Colonic mucosa (tissue), 4 donors: ENCODE results near the gene PPP2R5E. TPM values are rescaled to one million over a fixed set of nuclear protein-coding genes. Genes with fewer than 3 reads are reported as not detected.

Source experiments
- DNase-seq: peaks from one replicate; pipeline ENCODE4 v3.0.0-alpha.2; 2020
- H3K27ac ChIP-seq: fragments of 200-600 bp; one replicate; pipeline ENCODE4 v1.8.0; 2021
- H3K27me3 ChIP-seq: fragments of 200-600 bp; one replicate; pipeline ENCODE4 v1.8.0; 2021
- H3K36me3 ChIP-seq: fragments of 200-600 bp; one replicate; pipeline ENCODE4 v1.8.0; 2021
- H3K4me1 ChIP-seq: fragments of 200-600 bp; one replicate; pipeline ENCODE4 v1.8.0; 2021; ENCODE audit warnings: mild to moderate bottlenecking
- H3K4me3 ChIP-seq: fragments of 200-600 bp; one replicate; pipeline ENCODE4 v1.8.0; 2021
- H3K9ac ChIP-seq, 2 donors: one replicate each; pipeline ENCODE4 v1.7.0; 2013; ENCODE audit warnings: control low read depth in 2 of 2, low read depth in 2 of 2, low read length in 2 of 2
- H3K9me3 ChIP-seq: fragments of 200-600 bp; one replicate; pipeline ENCODE4 v1.8.0; 2021
- intact Hi-C: fragments of 100-400 bp; cut with DNase I; formaldehyde crosslinking; loops from one replicate; pipeline ENCODE4 v1.14.1; 2022
- total RNA-seq, 2 donors: library from RNA; stranded (reverse); fragmentation: NEBNext Ultra II Directional in 1 of 2; extraction: Animal tissue kit (Norgen Biotek cat#: 25700) in 1 of 2; gene quantifications; one replicate each; pipeline ENCODE4 v1.2.1, GENCODE V29; 2021
- TF ChIP-seq, protein P1 (sequence below): fragments of 200-600 bp; IDR thresholded peaks from one replicate; pipeline ENCODE4 v1.8.0; 2022; ENCODE audit warnings: antibody characterized with exemption, mild to moderate bottlenecking
- donor health status: healthy.
- donor health status: DM: no; HTN: no; CAD: no.
- donor health status: DM: no; HTN: no; CAD: no.

The PPP2R5E gene
- total RNA-seq, 2 donors from 2014 or later, result 58.0 to 62.7 TPM

DNA sequence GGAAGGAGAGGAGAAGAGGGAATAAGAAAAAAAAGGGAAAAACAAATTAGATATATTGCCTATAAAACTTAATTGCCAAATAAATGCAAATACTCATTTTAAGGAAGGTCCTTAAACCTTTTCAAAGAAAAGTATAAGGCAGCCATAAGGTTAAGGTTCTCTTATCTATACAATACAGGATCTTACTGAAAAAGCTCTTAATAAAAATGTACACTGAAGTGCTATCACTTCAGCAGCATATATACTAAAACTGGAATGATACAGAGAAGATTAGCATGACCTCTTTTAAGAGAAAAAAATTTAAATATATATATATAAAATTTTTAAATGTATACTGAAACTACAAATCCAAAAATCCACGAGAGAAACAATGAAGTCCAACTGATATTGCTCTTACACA, 65.6 kb downstream of the PPP2R5E start:
- no peak overlapping the region for H3K9ac ChIP-seq
- no peaks in the 10 kb centered on the region for H3K9me3 ChIP-seq
- H3K27ac ChIP-seq, result no peak overlapping the region
- no peaks in the 10 kb centered on the region for H3K27me3 ChIP-seq
- H3K4me3 ChIP-seq, result no peak overlapping the region
- H3K4me1 ChIP-seq, result peaks cover 3% of the 10 kb centered on the region
- TF ChIP-seq, protein P1, sequence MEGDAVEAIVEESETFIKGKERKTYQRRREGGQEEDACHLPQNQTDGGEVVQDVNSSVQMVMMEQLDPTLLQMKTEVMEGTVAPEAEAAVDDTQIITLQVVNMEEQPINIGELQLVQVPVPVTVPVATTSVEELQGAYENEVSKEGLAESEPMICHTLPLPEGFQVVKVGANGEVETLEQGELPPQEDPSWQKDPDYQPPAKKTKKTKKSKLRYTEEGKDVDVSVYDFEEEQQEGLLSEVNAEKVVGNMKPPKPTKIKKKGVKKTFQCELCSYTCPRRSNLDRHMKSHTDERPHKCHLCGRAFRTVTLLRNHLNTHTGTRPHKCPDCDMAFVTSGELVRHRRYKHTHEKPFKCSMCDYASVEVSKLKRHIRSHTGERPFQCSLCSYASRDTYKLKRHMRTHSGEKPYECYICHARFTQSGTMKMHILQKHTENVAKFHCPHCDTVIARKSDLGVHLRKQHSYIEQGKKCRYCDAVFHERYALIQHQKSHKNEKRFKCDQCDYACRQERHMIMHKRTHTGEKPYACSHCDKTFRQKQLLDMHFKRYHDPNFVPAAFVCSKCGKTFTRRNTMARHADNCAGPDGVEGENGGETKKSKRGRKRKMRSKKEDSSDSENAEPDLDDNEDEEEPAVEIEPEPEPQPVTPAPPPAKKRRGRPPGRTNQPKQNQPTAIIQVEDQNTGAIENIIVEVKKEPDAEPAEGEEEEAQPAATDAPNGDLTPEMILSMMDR, result no peak
- H3K36me3 ChIP-seq, result no peaks in the 10 kb centered on the region
- no peak for DNase-seq
- intact Hi-C loops, result no loop called here

DNA sequence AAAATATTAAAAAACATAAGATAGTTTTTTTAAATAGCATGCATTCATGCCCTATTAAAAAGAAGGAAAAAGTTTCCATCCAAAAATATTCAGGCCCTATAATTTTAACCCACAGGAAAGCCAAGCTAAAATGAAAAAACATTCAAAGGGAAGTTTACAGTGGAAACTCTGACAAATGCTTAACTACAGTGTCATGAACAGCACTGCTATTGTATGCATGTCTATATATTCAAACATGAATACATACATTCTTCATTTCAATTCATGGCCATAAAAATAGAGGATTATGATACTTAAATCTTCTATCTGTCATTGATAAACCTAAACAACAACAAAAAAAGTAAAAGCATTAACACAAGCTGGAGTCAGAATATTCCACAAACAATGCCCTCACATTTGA, 67.4 kb downstream of the PPP2R5E start:
- Histone ChIP-seq H3K4me3 (no peak overlapping the region), H3K9ac (no peak overlapping the region), H3K27ac (no peak overlapping the region), H3K36me3 (no peaks in the 10 kb centered on the region), H3K4me1 (peaks cover 15% of the 10 kb centered on the region), H3K9me3 (no peaks in the 10 kb centered on the region), H3K27me3 (no peaks in the 10 kb centered on the region)
- intact Hi-C loops, result no loop called here
- TF ChIP-seq, protein P1, result no peak
- no peak for DNase-seq

DNA sequence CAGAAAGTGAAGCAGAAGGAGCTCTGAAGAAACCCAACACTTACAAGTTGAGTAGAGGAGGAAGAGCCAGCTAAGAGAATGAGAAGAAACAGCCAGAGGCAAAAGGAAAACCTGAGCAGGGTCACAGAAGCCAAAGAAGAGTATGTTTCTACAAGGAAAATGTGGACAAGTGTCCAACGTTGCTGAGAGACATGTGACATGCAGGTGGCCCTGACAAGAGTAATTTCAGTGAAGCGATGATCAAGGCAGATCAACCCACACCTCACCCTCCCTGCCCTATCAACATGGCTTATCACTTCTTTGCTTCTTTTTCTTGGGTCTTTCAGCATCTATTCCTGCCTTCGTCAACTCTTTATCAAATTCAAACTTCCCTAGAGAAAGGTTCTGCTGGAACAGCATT, 68.3 kb downstream of the PPP2R5E start:
- TF ChIP-seq, protein P1, result no peak
- Histone ChIP-seq H3K27me3 (no peaks in the 10 kb centered on the region), H3K9me3 (no peaks in the 10 kb centered on the region), H3K36me3 (no peaks in the 10 kb centered on the region), H3K4me3 (no peak overlapping the region), H3K4me1 (peaks cover 16% of the 10 kb centered on the region), H3K27ac (no peak overlapping the region), H3K9ac (no peak overlapping the region)
- DNase-seq, result no peak
- intact Hi-C loops, result no loop called here

DNA sequence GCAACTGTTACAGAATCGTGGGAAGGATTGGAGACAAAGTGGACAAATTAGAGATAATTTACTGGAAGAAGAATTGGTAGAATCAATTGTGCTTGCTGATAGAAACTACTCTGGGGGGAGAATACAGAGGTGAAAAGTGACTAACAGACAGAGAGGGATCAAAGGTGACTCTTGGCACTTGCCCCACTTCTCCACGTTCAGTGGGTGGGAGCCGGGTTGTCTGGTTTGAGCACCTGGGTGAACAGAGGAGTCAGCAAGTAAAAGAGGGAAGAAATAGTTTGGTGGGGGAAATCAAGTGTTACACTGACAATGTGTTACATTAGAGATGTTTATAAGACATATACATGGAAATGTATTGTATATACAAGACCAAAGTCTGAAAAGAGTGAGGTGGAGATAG, 69.1 kb downstream of the PPP2R5E start:
- DNase-seq, result no peak
- Histone ChIP-seq H3K9ac (no peak overlapping the region), H3K4me3 (no peak overlapping the region), H3K36me3 (no peaks in the 10 kb centered on the region), H3K4me1 (peaks cover 16% of the 10 kb centered on the region), H3K27me3 (no peaks in the 10 kb centered on the region), H3K27ac (no peak overlapping the region), H3K9me3 (no peaks in the 10 kb centered on the region)
- TF ChIP-seq, protein P1, result no peak
- intact Hi-C loops, result no loop called here

DNA sequence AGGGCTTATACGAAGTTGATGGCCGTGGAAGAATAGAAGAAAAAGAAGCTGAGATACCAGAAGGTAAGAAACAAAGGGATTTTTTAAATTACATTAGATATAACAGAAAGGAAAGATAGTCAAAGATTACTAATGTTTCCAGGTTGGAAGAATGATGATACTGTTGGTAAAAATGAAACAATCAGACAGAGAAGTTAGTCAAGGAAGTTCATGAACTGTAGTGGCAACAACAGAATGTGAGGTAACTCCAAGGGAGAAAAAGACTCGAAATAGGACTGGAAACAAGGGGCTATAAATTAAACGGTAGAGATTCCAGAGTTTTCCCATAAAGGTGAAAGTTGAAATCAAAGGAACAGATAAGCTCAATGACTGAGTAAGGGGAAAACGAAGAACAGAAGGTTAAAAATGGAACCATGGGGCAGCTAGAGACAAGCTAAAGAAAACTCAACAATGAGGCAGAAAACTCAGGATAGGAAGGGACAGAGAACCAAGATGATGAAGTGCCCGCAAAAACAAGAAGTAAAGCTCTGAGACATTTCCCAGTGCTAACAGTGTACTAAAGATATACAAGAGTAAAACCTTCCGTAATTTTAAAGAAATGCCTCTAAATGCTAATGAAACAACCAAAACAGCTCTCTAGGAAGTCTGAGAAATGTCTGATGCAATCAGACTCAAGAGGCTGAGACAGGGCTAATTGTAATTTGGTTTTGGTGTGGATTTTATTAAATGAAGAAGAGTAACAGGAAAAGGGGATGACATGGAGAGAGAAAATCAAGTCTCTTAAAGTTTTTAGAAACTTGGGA, 70.0 kb downstream of the PPP2R5E start:
- no peak overlapping the region for H3K4me3 ChIP-seq
- H3K27ac ChIP-seq, result no peak overlapping the region
- no peaks in the 10 kb centered on the region for H3K9me3 ChIP-seq
- peaks cover 16% of the 10 kb centered on the region for H3K4me1 ChIP-seq
- H3K27me3 ChIP-seq, result no peaks in the 10 kb centered on the region
- TF ChIP-seq, protein P1, result no peak
- no peak overlapping the region for H3K9ac ChIP-seq
- no peaks in the 10 kb centered on the region for H3K36me3 ChIP-seq
- no peak for DNase-seq
- intact Hi-C loops, result no loop called here
